GM18517 (cell line): ENCODE data around the gene ATP10B.

Experiments used
- ATAC-seq: cut with Tn5 transposase; IDR thresholded peaks from one replicate; pipeline ENCODE4 v1.9.1; 2021; ENCODE audit warnings: mild to moderate bottlenecking, moderate library complexity; ENCODE audit not compliant: unreplicated experiment

The ATP10B gene

DNA sequence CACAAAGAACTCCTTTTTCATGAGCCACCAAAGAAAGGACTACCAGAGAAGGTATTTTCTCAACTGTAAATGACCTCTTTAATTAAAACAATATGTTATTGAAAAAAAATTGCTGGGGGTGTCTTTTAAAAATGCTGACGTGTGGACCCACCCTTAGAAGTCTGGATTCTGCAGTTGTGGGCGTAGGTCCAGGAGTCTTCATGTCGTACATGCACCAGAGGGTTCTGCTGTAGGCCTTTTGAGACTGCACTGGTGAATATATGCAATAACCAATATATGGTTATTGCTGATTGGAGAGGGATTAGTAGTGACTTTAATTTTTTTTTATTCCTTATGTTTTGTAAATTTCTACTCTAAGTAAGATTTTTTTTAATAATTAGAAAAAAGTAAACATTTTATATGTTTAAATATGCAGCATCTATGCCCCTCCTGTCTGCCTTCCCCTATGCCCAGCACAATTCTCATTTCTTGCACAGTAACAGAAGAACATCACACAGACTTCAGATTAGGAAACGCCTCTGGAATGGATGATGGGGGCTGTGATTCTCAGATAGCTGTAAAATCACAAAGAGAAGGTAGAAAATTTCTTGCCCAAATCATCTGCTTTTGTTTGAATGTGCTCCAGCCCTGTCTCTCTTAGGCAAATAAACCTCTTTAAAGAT, 328.4 kb downstream of the ATP10B start:
- ATAC-seq, result no peak

DNA sequence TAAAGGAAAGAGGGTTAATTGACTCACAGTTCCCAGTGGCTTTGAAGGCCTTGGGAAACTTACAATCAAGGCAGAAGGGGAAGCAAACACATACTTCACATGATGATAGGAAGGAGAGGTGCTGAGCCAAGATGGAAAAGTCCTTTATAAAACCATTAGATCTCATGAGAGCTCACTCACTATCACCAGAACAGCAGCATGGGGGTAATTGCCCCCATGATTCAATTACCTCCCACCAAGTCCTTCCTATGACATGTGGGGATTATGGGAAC, 330.7 kb downstream of the ATP10B start:
- ATAC-seq, result no peak

GRCh38 chr5:160520609-160521391, 331.2 kb downstream of the ATP10B start:
- no peak for ATAC-seq

DNA sequence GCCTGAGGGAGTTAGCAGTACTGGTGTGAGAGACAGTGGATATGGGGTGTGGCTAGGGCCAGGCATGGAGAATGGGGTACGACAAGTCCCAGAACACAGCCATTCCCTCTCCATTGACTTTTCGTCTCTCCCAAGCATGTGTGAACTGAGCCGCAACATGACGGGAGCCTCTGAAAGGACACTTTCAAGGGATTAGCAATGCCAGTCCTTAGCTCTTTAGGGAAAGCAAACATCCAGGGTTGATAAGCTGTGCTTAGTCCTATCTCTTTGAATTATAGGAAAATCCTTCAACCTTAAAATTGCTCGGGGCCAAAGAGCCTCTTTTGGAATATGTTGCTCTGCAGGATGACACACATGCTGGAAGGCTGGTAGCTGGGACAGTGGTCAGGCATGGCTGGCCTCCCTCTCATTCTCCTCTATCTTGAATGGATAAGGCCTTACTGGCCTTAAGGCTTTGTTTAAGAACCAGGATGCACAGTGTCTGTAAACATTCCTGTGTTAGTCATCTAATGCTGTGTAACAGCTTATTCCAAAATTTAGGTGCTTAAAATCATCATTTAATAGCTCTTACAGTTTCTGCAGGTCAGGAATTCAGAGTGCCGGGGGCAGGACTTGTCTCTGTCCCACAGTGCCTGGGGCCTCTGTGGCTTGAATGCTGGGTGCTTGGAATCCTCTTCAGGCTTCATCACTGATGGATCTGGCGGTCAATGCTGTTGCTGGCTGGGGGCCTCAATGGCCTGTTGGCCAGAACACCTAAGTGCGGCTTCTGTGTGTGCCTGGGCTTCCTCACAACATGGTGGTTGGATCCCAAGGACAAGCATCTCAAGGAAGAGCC, 335.1 kb downstream of the ATP10B start:
- no peak for ATAC-seq

DNA sequence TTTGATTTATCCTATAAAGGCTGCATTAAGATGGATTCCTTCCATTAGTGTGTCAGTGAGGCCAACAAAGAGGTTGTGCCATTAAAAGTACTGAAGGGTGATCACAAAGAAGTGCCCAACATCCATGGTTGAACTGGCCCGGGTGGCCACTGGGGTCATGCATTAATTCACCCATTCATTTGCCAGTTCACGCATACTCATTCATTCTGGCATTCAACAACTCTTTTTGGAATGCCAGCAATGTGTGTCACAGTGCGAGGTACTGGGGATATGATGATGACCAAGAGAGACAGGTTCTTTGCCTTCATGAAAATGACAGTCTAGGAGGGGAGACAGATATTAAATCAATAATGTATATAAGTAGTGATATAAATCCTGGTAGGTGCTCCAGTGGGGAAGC, 337.1 kb downstream of the ATP10B start:
- ATAC-seq, result no peak

- ATAC-seq, result no peak
Measured at GRCh38 chr5:160514191-160514590, 337.8 kb downstream of the ATP10B start.

- ATAC-seq, result no peak
Measured at GRCh38 chr5:160513485-160513884, 338.5 kb downstream of the ATP10B start.
